IPS-15b (cell line): ENCODE data around the gene VRK1.

Source experiments
- H3K27me3 ChIP-seq: one replicate; pipeline ENCODE4 v1.6.1; 2013; ENCODE audit warnings: low read length; ENCODE audit not compliant: control insufficient read depth, insufficient read depth
- H3K36me3 ChIP-seq: one replicate; pipeline ENCODE4 v1.6.1; 2013; ENCODE audit warnings: low read length; ENCODE audit not compliant: control insufficient read depth, insufficient read depth
- H3K4me1 ChIP-seq: one replicate; pipeline ENCODE4 v1.6.1; 2013; ENCODE audit warnings: mild to moderate bottlenecking, low read length; ENCODE audit not compliant: control insufficient read depth, insufficient read depth
- H3K4me3 ChIP-seq: one replicate; pipeline ENCODE4 v1.5.1; 2013; ENCODE audit warnings: low read depth, low read length
- H3K9ac ChIP-seq: one replicate; pipeline ENCODE4 v1.6.1; 2013; ENCODE audit warnings: low read depth, mild to moderate bottlenecking, low read length
- H3K9me3 ChIP-seq: one replicate; pipeline ENCODE4 v1.6.1; 2013; ENCODE audit warnings: mild to moderate bottlenecking, low read length; ENCODE audit not compliant: control insufficient read depth, insufficient read depth

Gene VRK1

DNA sequence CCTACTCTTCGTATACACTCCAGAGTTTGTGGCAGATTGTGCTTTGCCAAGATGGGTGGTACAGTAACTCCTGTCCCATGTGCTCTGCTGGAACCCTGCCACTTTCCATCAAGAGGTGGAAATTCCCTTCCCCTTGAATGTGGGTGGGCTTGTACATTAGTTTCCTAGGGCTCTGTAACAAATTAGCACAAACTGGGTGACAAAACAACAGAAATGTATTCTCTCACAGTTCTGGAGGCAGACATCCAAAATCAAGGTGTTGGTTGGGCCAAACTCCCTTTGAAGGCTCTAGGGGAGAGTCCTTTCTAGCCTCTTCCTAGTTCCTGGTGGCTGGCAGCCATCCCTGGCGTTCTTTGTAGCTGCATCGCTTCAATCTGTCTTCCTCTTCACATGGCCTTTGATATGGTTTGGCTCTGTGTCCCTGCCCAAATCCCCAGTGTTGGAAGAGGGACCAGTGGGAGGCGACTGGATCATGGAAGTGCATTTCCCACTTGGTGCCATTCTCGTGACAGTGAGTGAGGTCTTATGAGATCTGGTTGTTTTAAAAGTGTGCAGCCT, 117.5 kb downstream of the VRK1 start:
- no peaks in the 10 kb centered on the region for H3K36me3 ChIP-seq

DNA sequence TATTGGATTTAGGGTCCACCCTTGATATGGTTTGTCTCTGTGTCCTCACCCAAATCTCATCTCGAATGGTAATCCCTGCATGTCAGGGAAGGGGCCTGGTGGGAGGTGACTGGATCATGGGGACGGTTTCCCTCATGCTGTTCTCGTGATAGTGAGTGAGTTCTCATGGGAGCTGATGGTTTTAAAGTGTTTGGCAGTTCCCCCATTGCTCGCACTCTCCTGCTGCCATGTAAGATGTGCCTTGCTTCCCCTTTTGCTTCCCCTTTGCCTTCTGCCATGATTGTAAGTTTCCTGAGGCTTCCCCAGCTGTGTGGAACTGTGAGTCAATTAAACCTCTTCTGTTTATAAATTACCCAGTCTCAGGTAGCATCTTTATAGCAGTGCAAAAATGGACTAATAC, 118.3 kb downstream of the VRK1 start:
- Histone ChIP-seq H3K9ac (no peak overlapping the region), H3K4me3 (no peak overlapping the region), H3K36me3 (no peaks in the 10 kb centered on the region), H3K4me1 (no peaks in the 10 kb centered on the region), H3K27me3 (no peaks in the 10 kb centered on the region), H3K9me3 (no peaks in the 10 kb centered on the region)

More for the DNA sequence above, 117.5 kb downstream of the VRK1 start:
- no peaks in the 10 kb centered on the region for H3K9me3 ChIP-seq
- no peak overlapping the region for H3K9ac ChIP-seq
- H3K4me1 ChIP-seq, result no peaks in the 10 kb centered on the region
- H3K4me3 ChIP-seq, result no peak overlapping the region
- no peaks in the 10 kb centered on the region for H3K27me3 ChIP-seq

DNA sequence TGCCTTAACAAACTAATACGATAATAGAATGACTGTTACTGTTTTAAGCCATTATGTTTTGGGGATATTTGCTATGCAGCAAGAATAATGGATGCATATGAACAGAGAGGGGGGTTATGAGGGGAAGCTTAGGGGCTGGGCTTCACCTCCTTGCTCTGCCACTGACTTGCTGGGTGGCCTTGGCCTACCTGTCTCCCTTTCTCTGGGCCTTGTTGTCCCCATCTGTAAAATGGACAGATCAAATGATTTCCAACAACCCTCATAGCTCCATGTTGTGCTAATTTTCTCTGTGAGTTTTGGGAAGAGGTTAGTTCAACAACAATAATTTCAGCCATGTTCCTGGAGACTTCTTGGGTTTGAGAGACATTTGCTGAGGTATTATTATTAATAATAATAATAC, 119.6 kb downstream of the VRK1 start:
- Histone ChIP-seq H3K27me3 (no peaks in the 10 kb centered on the region), H3K9ac (no peak overlapping the region), H3K36me3 (no peaks in the 10 kb centered on the region), H3K4me3 (no peak overlapping the region), H3K9me3 (no peaks in the 10 kb centered on the region), H3K4me1 (no peaks in the 10 kb centered on the region)

DNA sequence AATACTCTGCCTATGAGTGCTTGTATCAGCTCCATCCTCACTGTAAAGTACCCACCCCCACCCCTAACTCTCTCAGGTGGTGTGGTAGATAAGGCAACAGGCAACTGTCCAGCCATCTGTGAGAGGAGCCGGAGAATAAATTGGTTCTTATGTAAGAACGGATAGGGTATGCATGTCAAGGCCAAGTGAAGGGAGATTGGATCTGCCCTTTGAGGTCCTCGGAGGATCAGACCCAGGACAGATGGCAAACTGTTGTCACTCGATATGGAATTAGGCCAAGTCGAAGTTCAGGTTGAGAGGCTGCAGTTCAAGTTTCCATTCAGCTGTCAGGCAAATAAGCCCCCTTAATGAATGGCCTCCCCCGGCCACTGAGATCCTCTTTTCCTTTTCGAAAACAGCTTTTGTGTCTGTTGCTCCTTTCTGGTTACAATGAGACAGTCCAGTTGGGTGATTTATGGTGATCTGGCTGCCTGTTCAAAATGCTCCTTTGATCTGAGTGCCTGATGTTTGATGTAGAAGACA, 120.3 kb downstream of the VRK1 start:
- Histone ChIP-seq H3K9me3 (no peaks in the 10 kb centered on the region), H3K4me3 (no peak overlapping the region), H3K4me1 (no peaks in the 10 kb centered on the region), H3K9ac (no peak overlapping the region), H3K36me3 (no peaks in the 10 kb centered on the region), H3K27me3 (no peaks in the 10 kb centered on the region)

DNA sequence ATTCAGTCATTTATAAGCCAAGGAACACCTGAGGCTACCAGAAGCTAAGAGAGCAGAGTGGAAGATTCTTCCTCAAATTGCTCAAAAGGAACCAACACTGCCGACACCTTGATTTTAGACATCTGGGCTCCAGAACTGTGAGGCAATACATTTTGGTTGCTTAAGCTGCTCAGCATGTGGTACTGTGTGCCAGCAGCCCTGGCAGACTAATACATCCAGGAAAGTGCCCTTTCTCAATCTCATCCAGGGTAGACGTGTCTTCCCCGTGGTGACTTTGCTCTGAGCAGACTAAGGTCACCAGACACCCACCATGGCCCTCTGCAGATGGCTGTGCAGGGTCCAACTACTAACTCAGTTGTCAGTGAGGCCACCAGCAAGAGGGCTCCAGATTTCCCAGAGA, 122.8 kb downstream of the VRK1 start:
- Histone ChIP-seq H3K9me3 (no peaks in the 10 kb centered on the region), H3K4me1 (peaks cover 2% of the 10 kb centered on the region), H3K27me3 (no peaks in the 10 kb centered on the region), H3K9ac (no peak overlapping the region), H3K36me3 (no peaks in the 10 kb centered on the region), H3K4me3 (no peak overlapping the region)

DNA sequence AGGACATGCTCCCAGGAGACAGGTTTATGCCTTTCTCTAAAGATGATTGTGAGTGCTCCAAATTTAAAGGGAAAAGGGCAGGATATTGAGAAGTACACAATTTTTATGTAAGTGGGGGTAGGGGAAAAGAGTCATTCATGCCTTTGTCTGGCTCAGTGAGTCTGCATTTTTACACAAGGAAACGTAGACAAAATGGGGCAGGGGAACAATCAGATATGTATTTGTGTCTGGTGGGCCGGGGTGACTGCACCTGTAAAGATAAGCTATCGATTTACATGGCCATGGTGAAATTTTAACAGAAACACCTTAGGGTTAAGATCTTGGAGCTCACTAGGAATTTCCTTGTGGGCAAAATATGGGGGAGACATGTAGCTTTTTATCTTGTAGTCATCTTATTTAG, 123.6 kb downstream of the VRK1 start:
- no peak overlapping the region for H3K9ac ChIP-seq

DNA sequence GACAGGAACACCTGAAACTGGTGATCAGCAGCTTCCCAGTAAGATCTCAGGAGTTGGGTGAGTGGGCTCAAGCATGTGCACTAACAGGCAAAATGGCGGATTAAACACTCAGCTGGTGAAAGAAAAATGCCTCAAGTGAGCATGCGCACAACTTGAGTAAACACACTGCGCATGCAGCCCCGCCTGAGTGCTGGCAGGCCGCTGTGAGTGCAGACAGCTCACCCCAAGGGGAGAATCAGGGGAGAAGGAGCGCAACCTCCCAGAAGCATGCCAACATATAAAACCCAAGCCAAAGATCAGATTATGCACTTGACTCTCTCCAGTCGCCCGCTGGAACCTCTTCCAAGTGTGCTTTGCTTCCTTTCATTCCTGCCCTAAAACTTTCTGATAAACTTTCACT, 125.8 kb downstream of the VRK1 start:
- no peak overlapping the region for H3K9ac ChIP-seq
- H3K27me3 ChIP-seq, result no peaks in the 10 kb centered on the region
- H3K4me1 ChIP-seq, result peaks cover 2% of the 10 kb centered on the region
- no peaks in the 10 kb centered on the region for H3K9me3 ChIP-seq
- H3K4me3 ChIP-seq, result no peak overlapping the region
- no peaks in the 10 kb centered on the region for H3K36me3 ChIP-seq

More for the DNA sequence above, 123.6 kb downstream of the VRK1 start:
- Histone ChIP-seq H3K4me1 (peaks cover 2% of the 10 kb centered on the region), H3K27me3 (no peaks in the 10 kb centered on the region), H3K36me3 (no peaks in the 10 kb centered on the region), H3K9me3 (no peaks in the 10 kb centered on the region), H3K4me3 (no peak overlapping the region)

DNA sequence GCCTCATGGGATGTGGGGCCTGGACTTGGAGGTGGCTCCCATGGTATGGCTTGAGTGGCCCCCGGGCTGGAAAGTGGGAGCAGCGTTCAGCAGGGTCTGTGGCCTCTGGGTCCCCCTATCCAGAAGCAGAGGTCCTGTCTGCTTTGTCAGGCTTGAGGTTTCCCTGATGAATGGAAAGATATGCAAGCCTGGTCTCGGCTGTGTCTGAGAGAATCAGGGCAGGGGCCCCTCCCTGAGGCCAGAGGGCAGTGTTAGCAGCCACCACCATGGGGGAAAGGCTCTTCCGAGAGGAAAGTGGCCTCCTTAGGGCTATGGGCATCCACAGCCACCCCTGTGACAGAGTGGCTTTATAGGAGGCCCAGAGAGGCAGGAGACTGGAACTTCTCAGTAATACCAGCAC, 128.2 kb downstream of the VRK1 start:
- Histone ChIP-seq H3K36me3 (no peaks in the 10 kb centered on the region), H3K4me1 (peaks cover 2% of the 10 kb centered on the region), H3K9me3 (no peaks in the 10 kb centered on the region), H3K9ac (no peak overlapping the region), H3K27me3 (no peaks in the 10 kb centered on the region), H3K4me3 (no peak overlapping the region)

DNA sequence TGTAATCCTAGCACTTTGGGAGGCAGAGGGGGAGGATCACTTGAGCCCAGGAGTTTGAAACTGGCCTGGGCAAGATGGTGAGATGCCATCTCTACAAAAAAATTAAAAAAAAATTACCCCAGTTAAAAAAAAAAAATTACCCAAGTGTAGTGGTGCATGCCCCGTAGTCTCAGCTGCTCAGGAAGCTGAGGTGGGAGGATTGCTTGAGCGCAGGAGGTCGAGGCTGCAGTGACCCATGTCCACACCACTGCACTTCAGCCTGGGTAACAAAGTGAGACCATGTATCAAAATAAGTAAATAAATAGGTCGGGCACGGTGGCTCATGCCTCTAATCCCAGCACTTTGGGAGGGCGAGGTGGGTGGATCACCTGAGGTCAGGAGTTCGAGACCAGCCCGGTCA, 128.8 kb downstream of the VRK1 start:
- Histone ChIP-seq H3K9ac (no peak overlapping the region), H3K36me3 (no peaks in the 10 kb centered on the region), H3K9me3 (no peaks in the 10 kb centered on the region), H3K4me3 (no peak overlapping the region), H3K27me3 (no peaks in the 10 kb centered on the region), H3K4me1 (peaks cover 2% of the 10 kb centered on the region)

DNA sequence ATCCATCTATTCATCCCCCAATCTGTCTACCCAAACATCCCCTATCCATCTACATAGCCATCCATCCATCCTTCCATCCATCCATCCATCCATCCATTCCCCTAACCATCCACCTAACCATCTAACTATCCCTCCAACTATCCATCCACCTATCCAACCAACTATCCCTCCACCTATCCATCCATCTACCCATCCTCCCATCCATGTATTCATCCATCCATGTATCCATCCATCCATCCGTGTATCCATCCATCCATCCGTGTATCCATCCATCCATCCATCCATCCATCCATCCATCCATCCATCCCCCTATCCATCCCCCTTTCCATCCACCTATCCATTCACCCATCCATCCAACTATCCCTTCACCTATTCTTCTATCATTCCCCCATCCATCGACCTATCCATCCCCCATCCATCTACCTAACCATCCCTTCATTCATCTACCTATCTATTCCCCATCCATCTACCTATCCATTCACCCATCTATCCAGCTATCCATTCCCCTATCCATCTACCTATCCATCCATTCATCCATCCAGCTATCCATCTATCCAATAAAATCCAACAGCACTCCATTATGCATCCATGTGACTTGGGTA, 131.7 kb downstream of the VRK1 start:
- Histone ChIP-seq H3K36me3 (no peaks in the 10 kb centered on the region), H3K4me1 (peaks cover 2% of the 10 kb centered on the region), H3K9me3 (no peaks in the 10 kb centered on the region), H3K27me3 (no peaks in the 10 kb centered on the region), H3K4me3 (no peak overlapping the region), H3K9ac (no peak overlapping the region)

DNA sequence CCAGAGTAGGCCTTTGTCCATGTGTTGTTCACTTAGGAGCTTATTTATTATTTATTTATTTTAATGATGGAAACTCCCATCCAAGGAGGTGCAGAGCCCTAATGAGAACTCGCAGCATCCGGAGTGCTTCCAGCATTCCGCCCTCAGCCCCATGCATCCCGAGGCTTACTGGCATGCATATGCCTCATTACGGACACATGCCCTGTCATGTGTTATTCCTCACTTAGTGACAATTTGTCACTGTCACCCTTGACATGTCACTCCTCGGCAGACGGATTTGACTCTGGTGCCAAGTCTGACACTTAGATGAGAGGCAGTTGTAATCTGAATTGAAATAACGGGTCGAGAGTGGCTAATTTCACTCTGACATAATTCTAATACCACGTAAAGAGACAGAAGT, 132.8 kb downstream of the VRK1 start:
- Histone ChIP-seq H3K9me3 (no peaks in the 10 kb centered on the region), H3K9ac (no peak overlapping the region), H3K4me1 (peaks cover under 1% of the 10 kb centered on the region), H3K4me3 (no peak overlapping the region), H3K36me3 (no peaks in the 10 kb centered on the region), H3K27me3 (no peaks in the 10 kb centered on the region)

DNA sequence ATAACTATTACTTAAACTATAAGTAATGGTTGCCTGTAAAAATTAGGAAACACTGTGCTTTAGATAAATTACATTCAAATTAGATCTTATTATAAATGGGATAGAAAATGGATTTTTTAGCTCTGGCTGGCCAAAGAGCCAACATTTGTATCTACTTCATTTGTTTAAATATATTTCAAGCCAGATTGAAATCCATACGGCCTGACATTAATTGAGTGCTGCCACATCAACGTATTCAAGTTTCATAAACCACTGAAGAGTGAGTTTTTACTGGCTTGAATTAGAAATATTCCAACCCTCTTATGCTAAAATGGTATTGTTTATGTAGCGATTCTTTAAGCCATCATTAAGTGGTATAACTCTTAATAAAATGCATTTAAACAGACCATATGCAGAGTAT, 133.3 kb downstream of the VRK1 start:
- H3K27me3 ChIP-seq, result no peaks in the 10 kb centered on the region
- no peaks in the 10 kb centered on the region for H3K4me1 ChIP-seq
- no peaks in the 10 kb centered on the region for H3K36me3 ChIP-seq

More for the DNA sequence above, 133.3 kb downstream of the VRK1 start:
- H3K4me3 ChIP-seq, result no peak overlapping the region
- no peaks in the 10 kb centered on the region for H3K9me3 ChIP-seq
- H3K9ac ChIP-seq, result no peak overlapping the region
